HG02884 (cell line): Measurements from ENCODE around the gene ACO1.

Experiments used
- ATAC-seq: cut with Tn5 transposase; IDR thresholded peaks from one replicate; pipeline ENCODE4 v1.9.1; 2021; ENCODE audit warnings: mild to moderate bottlenecking, moderate library complexity; ENCODE audit not compliant: unreplicated experiment

Gene ACO1

DNA sequence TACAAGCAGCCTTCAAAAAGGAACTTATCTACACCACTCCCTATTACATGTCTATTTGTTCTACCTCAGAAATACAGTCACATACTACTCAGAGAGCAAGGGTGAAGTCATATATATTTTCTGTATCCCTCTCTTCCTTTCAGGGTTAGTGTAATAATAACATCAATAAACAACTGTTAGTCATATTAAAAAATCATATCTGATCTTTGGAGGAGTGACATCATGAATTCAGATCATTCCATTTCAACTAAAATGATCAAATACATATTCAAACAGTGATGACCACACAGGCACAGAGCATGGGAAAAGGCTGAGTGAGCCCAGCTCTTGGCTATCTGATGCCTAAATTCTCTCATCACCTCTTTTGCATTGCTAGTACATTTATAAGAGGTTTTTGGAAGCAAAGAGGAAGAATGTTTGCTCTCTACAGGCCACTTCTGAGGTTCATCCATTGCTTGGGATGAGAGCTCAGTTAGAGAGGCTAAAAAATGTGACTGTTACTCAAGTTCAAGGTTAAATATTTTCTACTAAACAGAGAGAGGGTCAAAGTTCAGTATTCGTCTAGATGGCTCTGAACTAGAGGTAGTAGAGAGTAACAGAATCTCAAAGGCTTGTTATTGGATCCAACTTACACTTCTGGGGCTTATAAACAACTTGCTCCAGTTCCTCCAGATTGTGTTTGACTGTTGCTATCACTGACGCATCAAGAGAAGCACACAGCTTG lies 102.6 kb downstream of the ACO1 start:
- no peak for ATAC-seq

- ATAC-seq: no peak
Measured at GRCh38 chr9:32487981-32488380, 103.5 kb downstream of the ACO1 start.

GRCh38 chr9:32490601-32491000 lies 106.2 kb downstream of the ACO1 start:
- ATAC-seq: no peak

DNA sequence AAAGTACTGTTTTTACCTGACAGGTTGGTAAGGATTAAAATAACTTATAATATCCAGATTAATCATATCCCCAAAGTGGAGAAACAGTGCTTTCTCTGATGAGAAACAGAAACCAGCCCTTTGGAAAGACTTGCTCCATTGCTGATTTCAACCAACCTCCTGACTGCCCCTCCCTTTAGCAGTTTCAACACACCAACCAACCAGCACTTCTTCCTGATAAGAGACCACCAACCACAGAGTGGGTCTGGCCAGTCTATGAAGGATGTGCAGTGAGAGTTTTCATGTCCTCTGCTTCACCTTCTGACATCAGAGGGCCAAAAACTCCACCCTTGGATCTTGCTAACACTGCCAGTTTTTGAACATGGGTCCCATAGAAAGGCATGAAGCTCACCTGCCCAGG lies 113.5 kb downstream of the ACO1 start:
- ATAC-seq: no peak

- ATAC-seq: no peak
Measured at GRCh38 chr9:32500768-32501167, 116.3 kb downstream of the ACO1 start.

DNA sequence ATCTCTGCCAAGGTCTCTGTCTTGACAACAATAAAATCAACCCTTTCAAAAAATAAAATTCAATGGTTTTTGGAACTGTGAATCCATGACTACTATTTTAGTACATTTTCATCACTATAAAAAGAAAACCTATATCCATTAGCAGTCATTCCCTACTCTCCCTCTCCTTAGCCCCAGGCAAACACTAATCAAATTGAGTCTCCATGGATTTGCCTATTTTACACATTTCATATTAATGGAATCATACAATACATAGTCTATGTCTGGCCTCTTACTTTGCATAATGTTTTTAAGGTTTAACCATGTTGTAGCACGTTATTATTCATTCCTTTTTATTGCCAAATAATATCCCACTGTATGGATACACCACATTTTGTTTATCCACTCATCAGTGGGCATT lies 117.4 kb downstream of the ACO1 start:
- no peak for ATAC-seq

GRCh38 chr9:32502464-32502863 lies 118.0 kb downstream of the ACO1 start:
- no peak for ATAC-seq

- ATAC-seq: no peak
Measured at GRCh38 chr9:32503008-32503407, 118.6 kb downstream of the ACO1 start.
